Fibroblast of skin of scalp (primary cell): Measurements from ENCODE around the gene ADAM8.
"Not testable (repeated sequence)": the region's sequence is repeated elsewhere in the genome, so short reads cannot be mapped to it uniquely, and the experiment has no call there.

Experiments used
- DNase-seq: peaks from one replicate; pipeline ENCODE4 v3.0.0-alpha.2; 2013

ADAM8 gene

DNA sequence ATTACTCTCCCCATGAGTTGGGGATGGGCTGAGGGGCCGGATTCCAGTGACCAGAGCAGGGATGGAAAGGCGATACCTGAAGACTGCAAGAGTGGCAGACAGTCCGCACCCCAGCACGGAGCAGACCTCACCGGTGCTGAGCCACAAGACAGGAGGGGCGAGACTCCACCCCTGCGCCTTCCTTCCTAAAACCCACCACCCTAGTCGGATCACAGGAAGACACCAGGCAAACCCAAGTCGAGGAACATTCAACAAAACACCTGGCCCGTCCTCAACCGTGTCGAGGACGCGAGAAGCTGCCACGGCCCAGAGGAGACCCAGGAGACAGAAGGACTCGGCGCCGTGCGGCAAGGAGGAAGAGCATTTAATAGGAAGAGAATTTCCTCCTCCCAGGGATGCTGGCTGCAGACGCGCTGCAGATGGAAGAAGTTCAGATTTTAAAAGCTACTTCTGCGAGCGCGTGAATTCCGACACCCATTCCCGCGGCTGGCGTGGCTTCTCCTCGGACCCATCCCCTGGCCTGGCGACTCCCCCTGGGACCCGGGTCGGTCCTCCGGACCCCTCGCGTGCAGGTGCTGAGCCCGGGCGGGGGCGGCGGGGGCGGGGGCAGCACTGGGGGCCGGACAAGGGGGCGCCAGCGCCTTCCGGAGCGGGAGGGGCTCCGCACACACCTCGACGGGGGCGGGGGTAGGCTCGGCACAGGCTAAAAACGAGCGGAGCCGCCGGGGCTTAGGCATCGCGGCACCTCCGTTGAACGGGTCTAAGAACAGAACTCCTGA is 47.2 kb downstream of the ADAM8 start:
- DNase-seq = no peak

DNA sequence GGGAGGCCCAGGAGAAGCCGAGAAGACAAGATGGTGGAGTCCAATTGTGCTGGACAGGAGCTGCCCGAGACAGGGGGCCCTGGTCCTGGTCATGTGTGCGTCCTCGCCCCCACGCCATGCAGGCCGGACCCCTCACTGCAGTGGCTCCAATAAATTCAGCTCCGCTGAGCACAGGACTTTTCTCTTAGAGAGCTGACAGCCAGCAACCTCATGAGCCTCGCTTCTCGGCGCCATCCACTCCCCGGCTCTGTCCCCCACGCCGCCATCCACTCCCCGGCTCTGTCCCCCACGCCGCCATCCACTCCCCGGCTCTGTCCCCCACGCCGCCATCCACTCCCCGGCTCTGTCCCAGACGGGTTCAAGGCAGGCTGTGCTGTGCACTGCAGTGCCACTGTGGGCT is 49.4 kb downstream of the ADAM8 start:
- no peak for DNase-seq

DNA sequence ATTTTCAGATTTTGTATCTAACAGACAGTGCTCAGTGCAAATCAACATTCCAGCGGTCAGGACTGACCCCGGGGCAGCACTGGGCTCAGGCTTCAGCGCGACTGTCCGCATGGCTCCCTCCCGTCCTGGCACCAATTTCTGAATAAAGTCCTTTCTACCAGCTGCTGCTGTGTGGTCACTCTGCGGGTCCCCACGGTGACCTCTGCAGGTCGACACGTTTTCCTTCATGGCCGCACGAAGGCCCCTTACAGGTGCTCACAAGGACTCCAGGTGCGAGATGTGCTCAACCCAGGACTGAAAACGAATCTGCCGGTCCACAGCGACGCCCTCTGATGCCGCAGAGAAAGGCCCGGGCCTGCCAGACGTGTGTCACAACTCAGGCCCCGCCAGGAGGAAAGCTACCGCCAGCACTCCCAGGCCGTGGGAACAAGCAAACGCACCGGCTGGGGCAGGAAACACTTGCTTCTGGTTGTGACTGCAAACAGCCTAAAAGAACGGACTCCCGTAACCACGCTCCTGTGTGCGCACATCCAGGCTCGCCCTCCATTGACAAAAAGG is 50.3 kb downstream of the ADAM8 start:
- no peak for DNase-seq

DNA sequence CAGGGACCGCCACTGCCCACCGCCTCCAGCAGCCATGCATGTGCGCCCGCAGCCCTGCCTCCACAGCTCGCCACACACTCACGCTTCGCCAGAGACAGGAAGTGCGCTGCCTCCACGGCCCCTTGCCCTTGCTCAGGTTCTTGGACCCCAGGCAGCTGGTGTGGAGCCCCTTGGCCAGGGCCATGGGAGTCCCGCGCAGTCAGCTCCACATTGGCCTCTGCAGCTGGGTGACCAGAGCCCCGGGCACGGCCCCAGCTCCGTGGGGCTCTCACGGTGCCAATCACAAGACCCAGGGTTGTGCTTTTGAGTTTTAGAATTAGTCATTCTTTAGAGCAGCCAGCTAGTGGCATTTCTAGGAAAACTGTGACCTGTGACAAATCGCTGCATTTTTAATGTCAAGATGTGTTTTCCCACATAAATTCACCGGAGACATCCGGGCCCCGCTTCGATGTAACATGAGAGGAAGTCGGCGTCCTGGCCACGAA is 50.9 kb downstream of the ADAM8 start:
- DNase-seq = no peak

DNA sequence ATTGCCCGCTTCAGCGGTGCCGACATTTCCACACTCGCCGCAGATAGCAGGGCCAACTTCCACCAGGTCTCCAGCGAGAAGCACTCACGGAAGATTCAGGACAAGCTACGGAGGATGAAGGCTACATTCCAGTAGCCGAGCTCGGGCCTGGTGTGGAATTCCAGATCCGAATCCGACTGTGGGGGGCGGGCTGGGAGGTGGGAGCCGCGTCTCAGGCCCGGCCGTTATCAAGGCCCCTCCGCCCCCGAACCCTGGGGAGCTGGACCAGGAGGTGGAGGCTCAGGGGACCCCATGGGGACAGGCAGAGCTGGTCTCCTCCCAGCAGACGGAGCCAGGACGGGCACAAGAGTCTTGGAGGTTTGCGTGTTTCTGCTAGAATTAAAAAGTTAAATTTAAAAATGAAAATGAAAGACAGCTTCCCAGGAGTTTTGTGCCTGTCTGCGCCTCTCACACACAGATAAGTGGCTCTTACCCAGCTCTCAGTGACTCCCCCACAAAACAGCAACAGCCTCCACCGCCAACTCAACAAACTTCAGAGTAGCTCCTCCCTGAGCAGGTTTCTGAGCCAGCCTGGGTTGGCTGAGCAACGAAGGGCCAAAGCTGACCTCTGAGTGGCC is 51.8 kb downstream of the ADAM8 start:
- DNase-seq = no peak

DNA sequence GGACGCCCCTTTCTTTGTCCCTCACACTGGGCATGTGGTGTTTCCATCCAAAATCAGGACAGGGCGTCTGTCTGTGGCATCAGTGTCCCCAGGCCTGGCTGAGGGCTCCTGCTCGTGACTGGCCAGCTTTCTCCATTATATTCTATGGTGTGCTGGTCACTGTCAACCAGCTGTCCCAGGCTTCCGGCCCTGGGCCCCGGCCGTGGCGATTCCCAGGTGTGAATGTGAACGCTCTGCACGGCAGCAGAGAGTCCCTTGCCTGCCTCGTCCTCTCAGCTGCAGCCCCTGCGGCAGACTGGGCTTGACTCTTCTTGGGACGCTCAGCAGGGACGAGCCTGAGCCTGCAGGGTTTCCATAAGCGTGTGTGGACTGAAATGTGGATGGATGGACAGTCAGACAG is 52.6 kb downstream of the ADAM8 start:
- DNase-seq = no peak

DNA sequence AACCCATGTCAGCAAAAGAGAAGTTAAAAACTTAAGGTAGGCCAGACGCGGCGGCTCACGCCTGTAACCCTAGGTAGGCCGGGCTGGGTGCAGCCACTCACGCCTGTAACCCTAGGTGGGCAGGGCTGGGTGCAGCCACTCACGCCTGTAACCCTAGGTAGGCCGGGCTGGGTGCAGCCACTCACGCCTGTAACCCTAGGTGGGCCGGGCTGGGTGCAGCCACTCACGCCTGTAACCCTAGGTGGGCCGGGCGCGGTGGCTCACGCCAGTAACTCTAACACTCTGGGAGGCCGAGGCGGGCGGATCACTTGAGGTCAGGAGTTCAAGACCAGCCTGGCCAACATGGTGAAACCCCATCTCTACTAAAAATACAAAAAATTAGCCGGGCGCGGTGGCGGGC is 54.9 kb downstream of the ADAM8 start:
- DNase-seq = not testable (repeated sequence)

DNA sequence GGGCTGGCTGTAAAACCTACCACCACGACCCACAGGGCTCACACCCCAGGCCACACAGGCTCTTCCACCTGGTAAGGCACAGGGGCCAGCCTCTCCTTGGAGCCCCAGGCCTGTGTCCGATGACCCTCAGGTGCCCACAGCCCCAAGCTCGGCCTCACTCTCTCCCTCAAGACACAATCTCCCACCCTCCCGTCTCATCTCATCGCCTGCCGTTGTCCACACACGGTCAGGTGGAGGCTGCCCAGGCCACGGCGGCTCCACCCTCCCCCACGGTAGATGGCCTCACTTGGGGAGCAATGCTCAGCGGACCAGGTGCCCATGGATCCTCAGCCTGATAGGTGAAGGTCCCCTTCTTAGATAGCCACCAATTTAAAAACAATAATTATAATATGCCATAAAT is 55.3 kb downstream of the ADAM8 start:
- DNase-seq = no peak

DNA sequence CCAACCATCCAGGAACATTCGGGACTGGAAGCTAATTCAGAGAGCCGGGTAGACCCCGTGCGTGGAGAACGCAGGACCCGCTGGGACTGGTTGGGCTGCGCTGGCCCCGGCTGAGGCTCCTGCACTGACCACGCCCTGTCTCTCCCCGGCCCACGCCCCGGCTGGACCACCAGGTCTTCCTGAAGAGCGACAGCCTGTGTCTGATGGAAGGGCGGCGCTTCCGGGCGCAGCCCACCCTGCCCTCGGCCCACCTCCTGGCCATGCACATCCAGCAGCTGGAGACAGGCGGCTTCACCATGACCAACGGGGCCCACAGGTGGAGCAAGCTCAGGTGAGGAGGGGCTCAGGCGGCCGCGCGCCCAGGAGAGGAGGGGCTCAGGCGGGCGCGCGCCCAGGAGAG is 56.9 kb downstream of the ADAM8 start:
- no peak for DNase-seq

DNA sequence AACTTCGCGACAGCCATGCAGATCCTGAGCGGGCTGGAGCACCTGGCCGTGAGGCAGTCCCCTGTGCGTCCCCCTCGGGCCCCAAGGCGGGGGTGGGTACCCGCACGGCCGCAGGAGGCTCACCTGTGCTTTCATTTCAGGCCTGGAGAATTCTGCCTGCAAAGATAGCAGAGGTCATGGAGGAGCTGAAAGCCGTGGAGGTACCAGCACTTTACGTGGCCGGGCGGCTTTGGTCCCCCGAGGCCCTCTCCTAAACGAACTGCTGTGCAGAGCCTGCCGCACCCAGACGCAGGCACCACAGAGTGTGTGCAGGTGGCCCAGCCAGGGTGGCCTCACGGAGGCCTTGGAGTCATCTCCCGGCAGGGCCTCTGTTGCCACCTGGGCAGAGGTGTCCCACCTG is 57.8 kb downstream of the ADAM8 start:
- no peak for DNase-seq

DNA sequence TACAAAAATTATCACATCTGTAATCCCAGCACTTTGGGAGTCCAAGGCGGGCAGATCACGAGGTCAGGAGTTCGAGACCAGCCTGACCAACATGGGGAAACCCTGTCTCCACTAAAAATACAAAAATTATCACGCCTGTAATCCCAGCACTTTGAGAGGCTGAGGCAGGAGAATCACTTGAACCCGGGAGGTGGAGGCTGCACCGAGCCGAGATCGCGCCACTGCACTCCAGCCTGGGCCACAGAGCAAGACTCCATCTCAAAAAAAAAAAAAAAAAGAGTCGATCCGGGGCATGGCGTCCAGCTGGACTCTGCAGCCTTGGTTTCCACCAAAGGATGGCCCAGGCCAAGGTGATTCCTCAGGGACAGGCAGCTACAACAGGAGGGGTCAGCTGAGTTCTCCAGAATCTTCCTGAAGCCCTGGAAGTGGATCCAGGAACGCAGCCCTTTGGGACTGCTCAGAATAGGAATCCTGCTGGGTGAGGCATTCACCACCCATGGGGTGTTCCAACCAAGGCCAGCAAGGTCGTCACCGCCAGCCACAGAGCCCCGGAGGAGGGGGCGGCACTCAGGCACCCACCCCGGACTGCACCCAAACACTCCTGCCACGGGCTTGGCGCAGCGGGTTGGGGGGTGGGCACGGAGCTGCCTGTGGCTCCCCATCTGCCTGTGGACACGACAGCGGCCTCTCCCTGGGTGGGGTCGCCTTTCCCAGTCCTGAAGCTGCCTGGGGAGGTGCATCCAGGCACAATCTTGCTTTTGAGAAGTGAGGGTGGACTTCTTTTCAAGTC is 58.7 kb downstream of the ADAM8 start:
- DNase-seq = no peak

DNA sequence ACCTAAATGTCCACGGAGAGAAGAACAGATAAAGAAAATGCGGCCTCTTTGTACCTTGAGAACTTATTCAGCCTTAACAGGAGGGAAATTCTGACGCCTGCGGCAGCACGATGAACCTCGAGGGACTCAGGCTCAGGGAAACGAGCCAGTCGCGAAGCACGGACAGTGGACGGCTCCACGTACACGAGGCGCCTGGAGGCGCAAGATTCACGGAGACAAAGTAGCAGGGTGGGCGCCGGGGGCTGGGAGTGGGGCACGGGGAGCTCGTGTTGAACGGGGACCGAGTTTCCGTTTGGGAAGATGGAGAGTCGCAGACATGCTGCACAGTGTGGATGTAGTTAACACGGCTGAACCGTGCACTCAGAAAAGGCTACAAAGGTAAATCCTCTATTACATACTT is 59.9 kb downstream of the ADAM8 start:
- no peak for DNase-seq

DNA sequence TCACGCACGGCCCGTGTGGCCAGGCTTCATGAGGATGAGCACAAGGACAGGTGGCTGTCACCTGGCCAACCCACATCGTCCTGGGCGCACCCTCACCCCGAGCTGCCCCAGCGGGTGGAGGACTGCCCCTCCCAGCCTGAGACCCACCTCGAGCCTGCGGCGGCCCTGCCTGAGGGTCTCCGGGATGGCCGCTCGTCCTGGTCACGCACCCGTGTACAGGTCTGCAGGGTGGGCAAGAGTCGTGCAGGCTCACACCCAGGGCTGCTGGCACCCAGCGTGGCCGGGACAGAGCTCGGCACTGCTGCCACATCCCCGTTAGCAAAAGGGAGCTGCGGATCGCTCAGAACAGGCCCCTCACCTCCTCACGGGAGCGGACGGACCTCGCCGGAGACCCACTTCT is 61.1 kb downstream of the ADAM8 start:
- no peak for DNase-seq

DNA sequence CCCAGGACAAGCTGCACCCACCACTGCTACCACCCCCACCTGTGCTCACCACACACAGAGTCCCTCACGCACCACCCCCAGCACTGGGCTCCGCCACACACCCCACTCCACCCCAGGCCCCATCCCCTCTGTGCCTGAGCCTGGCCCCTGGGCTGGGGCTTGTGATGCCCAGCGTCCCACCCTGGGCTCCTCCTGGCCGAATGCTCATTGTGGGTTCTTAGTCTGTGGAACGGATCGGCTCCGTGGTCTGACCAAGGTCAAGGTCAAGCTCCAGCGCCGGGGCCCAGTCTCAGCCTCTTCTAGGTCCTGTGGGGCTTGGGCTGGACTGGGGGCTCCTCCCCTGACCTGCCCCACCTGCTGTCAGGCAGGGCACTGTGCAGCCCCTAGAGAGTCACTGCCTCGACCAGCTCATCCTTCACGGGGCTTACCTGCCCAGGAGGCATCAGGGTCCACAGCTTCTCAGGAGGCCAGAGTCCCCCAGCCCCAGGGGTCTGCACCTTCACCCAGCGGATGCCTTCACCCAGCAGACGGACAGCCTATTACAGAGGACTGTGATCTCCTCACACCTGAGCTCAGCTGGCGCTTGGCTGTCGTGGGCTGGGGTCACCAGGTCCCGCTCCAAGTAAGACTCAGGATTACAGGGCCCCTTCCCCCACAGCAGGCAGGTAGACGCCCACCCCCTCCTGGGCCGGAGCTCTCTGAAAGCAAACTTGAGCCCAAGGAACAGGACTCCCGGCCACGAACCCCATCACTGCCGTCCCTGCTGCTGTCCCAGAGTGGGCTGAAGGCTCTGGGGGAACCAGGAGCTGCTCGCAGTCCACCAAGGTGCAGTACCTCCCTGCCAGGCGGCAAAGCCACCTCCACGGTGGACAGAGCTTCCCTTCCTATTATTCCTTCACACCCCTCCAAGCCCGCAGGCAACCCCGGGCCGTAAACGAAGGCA is 61.9 kb downstream of the ADAM8 start:
- no peak for DNase-seq

DNA sequence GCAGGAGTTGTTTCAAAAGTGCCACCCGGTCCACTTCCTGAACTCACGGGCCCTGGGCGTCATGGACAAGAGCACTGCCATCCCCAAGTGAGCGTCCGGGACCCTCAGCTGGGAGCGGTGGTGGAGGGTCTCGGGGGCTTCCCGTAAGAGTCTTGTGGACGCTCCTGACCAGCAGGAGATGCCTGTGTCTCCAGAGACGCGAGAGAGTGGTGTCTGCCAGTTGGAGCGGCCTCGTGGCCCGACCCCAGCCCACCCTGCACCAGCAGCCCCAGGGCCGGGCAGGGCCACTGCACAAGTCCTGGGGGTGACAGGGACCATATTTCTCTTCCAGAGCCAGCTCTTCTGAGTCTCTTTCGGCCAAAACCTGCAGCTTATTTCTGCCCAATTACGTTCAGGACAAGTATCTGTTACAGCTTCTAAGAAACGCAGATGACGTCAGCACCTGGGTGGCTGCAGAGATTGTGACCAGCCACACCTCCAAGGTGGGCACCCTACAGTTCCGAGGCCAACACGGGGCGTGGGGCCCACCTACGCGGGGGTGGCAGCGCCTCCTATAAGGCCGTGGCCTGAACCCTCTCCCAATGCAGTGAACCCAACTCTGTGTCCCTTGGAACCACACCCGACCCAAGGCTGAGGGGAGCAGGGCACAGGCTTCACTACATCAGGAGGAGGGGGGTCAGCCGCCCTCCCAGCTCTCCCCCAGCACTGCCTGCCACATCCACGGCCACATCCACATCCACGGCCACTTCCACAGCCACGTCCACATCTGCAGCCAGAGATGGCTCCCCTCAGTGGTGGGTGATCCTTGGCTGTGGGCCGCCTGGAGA is 62.8 kb downstream of the ADAM8 start:
- no peak for DNase-seq

DNA sequence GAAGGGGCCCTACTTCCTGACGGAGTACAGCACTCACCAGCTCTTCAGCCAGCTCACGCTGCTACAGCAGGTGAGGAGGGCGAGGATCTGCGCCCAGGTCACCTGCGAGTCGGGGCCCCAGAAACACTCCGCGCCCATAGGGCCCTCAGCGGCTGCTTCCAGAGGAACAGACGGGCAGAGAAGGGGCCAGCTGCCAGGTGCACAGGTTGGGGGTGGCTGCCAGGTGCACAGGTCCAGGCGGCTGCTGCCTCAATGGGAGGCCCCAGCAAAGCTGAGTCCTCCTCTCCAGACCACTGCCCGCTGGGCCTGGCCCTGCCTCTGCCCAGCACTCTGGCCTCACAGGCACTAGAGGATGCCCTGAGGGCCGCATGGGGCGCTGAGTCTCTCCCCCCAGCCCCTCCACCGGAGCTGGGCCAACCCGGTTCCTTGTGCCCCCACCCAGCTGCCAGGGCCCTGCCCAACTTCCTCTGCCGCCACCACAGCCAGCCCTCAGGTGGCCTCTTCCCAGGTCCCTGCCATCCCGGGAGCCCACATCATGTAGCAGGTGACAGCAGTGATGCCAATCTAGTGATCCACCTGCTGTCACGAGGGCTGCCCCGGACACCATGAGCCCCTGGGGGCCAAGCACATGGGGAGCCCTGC is 63.7 kb downstream of the ADAM8 start:
- no peak for DNase-seq
